DOHH2 (cell line): ENCODE results near the gene PCDH8.

Experiments
- H3F3A ChIP-seq: fragments of 200-600 bp; sonication (generic), shearing (Covaris generic); 2 replicates; pipeline ENCODE4 v1.6.0; 2016; ENCODE audit warnings: antibody characterized with exemption, mild to moderate bottlenecking; ENCODE audit not compliant: control insufficient read depth, insufficient read depth
- H3K27ac ChIP-seq: fragments of 200-600 bp; sonication (generic); 2 replicates; pipeline ENCODE4 v1.5.1; 2014; ENCODE audit warnings: low read depth, mild to moderate bottlenecking, low read length, moderate library complexity
- H3K27me3 ChIP-seq: fragments of 200-600 bp; sonication (generic); 2 replicates; pipeline ENCODE4 v1.6.1; 2014; ENCODE audit warnings: mild to moderate bottlenecking, low read length, mixed read lengths; ENCODE audit not compliant: control insufficient read depth
- H3K36me3 ChIP-seq: fragments of 200-600 bp; sonication (generic); 2 replicates; pipeline ENCODE4 v1.6.1; 2014; ENCODE audit warnings: mild to moderate bottlenecking, low read length, moderate library complexity, mixed read lengths; ENCODE audit not compliant: control insufficient read depth
- H3K4me1 ChIP-seq: fragments of 200-600 bp; sonication (generic); 2 replicates; pipeline ENCODE4 v1.6.1; 2014; ENCODE audit warnings: mild to moderate bottlenecking, low read length, mixed read lengths; ENCODE audit not compliant: control insufficient read depth
- H3K4me2 ChIP-seq: fragments of 200-600 bp; sonication (generic); 2 replicates; pipeline ENCODE4 v1.6.0; 2014; ENCODE audit warnings: mild to moderate bottlenecking, low read length, moderate library complexity
- H3K4me3 ChIP-seq: fragments of 200-600 bp; sonication (generic); 2 replicates; pipeline ENCODE4 v1.5.1; 2014; ENCODE audit warnings: mild to moderate bottlenecking, low read length, mixed read lengths
- H3K79me2 ChIP-seq: fragments of 200-600 bp; sonication (generic); 2 replicates; pipeline ENCODE4 v1.6.1; 2014; ENCODE audit warnings: mild to moderate bottlenecking, low read length, mixed read lengths; ENCODE audit not compliant: control insufficient read depth
- H3K9me2 ChIP-seq: fragments of 200-600 bp; sonication (generic); replicated peaks from 2 replicates; pipeline ENCODE4 v1.6.1; 2014; ENCODE audit warnings: mild to moderate bottlenecking, low read length, mixed read lengths; ENCODE audit not compliant: control insufficient read depth
- H3K9me3 ChIP-seq: fragments of 200-600 bp; sonication (generic); 2 replicates; pipeline ENCODE4 v1.6.1; 2014; ENCODE audit warnings: antibody characterized with exemption, low read length, mixed read lengths; ENCODE audit not compliant: control insufficient read depth, insufficient read depth
- H4K20me1 ChIP-seq: fragments of 200-600 bp; sonication (generic); 2 replicates; pipeline ENCODE4 v1.6.0; 2014; ENCODE audit warnings: low read depth, mild to moderate bottlenecking, antibody characterized with exemption, low read length, moderate library complexity; ENCODE audit not compliant: control insufficient read depth, insufficient read depth
- EZH2phosphoT487 ChIP-seq: fragments of 200-600 bp; sonication (generic); IDR thresholded peaks from 2 replicates; pipeline ENCODE4 v1.6.1; 2017; ENCODE audit warnings: borderline replicate concordance, mild to moderate bottlenecking, antibody characterized with exemption, low read length, moderate library complexity, mixed read lengths
- TF ChIP-seq, protein P1 (sequence below): fragments of 200-600 bp; sonication (generic); IDR thresholded peaks from one replicate; pipeline ENCODE4 v1.5.1; 2014; ENCODE audit warnings: antibody characterized with exemption, mild to moderate bottlenecking, low read depth, low read length; ENCODE audit not compliant: poor library complexity, severe bottlenecking

PCDH8 gene

GRCh38 chr13:52810526-52810925, 37.9 kb downstream of the PCDH8 start:
- H3K4me3 ChIP-seq: no peak overlapping the region

DNA sequence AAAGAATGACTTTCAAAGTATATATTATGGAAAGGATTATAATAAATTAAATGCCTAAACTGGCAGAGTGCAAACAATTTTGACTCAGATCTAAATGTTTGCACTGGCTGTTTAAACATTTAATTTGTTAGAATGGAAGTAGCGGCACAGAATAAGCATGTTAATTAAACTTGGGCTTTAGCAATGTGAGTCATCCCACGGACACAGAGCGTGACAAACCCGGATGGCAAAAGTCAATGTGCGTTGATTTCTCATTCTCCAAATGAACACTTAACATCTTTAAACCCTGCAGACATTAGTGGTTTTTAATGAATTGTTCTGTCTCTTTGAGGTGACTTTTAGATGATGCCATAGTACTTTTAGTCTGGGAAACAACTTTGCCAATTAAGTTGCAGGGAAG, 38.4 kb downstream of the PCDH8 start:
- Histone ChIP-seq H3F3A (no peaks in the 10 kb centered on the region), H3K79me2 (no peaks in the 10 kb centered on the region), H3K4me3 (no peak overlapping the region), H3K27me3 (peaks cover 6% of the 10 kb centered on the region; the same call in 1 of the 2 replicates), H3K4me2 (no peak overlapping the region), H3K9me2 (no peaks in the 10 kb centered on the region), H4K20me1 (no peaks in the 10 kb centered on the region), H3K9me3 (no peaks in the 10 kb centered on the region; the same call in 1 of the 2 replicates), H3K36me3 (no peaks in the 10 kb centered on the region), H3K4me1 (no peaks in the 10 kb centered on the region), H3K27ac (no peak overlapping the region)
- TF ChIP-seq, protein P1, sequence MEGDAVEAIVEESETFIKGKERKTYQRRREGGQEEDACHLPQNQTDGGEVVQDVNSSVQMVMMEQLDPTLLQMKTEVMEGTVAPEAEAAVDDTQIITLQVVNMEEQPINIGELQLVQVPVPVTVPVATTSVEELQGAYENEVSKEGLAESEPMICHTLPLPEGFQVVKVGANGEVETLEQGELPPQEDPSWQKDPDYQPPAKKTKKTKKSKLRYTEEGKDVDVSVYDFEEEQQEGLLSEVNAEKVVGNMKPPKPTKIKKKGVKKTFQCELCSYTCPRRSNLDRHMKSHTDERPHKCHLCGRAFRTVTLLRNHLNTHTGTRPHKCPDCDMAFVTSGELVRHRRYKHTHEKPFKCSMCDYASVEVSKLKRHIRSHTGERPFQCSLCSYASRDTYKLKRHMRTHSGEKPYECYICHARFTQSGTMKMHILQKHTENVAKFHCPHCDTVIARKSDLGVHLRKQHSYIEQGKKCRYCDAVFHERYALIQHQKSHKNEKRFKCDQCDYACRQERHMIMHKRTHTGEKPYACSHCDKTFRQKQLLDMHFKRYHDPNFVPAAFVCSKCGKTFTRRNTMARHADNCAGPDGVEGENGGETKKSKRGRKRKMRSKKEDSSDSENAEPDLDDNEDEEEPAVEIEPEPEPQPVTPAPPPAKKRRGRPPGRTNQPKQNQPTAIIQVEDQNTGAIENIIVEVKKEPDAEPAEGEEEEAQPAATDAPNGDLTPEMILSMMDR: no peak
- TF ChIP-seq EZH2phosphoT487: no peak

More at GRCh38 chr13:52810526-52810925, 37.9 kb downstream of the PCDH8 start:
- Histone ChIP-seq H3K9me2 (no peaks in the 10 kb centered on the region), H3K4me1 (no peaks in the 10 kb centered on the region), H3K27me3 (peaks cover 6% of the 10 kb centered on the region; the same call in 1 of the 2 replicates), H3K79me2 (no peaks in the 10 kb centered on the region), H3K9me3 (no peaks in the 10 kb centered on the region; the same call in 1 of the 2 replicates), H4K20me1 (no peaks in the 10 kb centered on the region), H3F3A (no peaks in the 10 kb centered on the region), H3K36me3 (no peaks in the 10 kb centered on the region), H3K27ac (no peak overlapping the region), H3K4me2 (no peak overlapping the region)
- TF ChIP-seq, protein P1: no peak
- TF ChIP-seq EZH2phosphoT487: no peak

DNA sequence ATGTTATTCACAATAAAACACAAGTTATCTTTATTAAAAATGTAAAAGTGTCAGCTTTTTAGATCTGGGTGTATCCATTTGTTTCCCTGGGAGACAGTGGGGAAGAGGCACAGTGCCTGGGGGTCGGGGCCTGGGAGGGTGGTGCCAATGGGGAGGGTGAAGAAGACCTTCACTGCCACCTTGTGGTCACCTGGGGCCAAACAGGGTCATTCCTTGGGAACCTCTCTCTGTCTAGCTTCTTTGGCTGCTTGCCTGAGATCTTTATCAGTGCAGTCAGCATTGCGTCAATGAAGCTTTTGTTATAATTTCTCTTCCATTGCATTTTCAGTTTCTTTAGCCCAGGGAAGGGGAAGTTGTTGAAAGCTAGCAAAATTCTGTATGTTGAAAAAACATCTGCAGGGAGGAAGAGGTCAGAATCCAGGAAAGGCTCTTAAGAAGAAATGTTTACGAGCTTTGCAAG, 39.1 kb downstream of the PCDH8 start:
- H3K27ac ChIP-seq: no peak overlapping the region
- H3K4me2 ChIP-seq: no peak overlapping the region
- TF ChIP-seq EZH2phosphoT487: no peak
- TF ChIP-seq, protein P1: peak; percentile 77

More for the DNA sequence above, 39.1 kb downstream of the PCDH8 start:
- Histone ChIP-seq H3K27me3 (peaks cover 8% of the 10 kb centered on the region), H3K9me2 (no peaks in the 10 kb centered on the region), H3K4me1 (no peaks in the 10 kb centered on the region), H3K4me3 (no peak overlapping the region), H3K79me2 (no peaks in the 10 kb centered on the region), H3K9me3 (no peaks in the 10 kb centered on the region), H3F3A (no peaks in the 10 kb centered on the region), H3K36me3 (no peaks in the 10 kb centered on the region), H4K20me1 (no peaks in the 10 kb centered on the region)
